Measurements from ENCODE around the gene INVS. TPM values are rescaled to one million over a fixed set of nuclear protein-coding genes. Genes with fewer than 3 reads are reported as not detected.

Gene INVS
- total RNA-seq, 1 experiment from 2014 or later: 21.1 TPM

- no peak overlapping the region for H3K4me2 ChIP-seq (ENCODE audit: low read length)
- peaks cover 0 to 3% of the 10 kb centered on the region in 2 experiments; a peak in 1 of 4 replicates for H3K4me1 ChIP-seq (ENCODE audit: control insufficient read depth in 1 of 2, insufficient read depth in 2 of 2, low read length in 2 of 2)
- H2AFZ ChIP-seq (ENCODE audit: low read depth, low read length, poor library complexity, severe bottlenecking): no peak overlapping the region
- H4K20me1 ChIP-seq (ENCODE audit: insufficient read depth): no peaks in the 10 kb centered on the region
- ChIA-PET RAD21 (ENCODE audit: low non-redundant PET in 1 of 2, low total read pairs in 2 of 2, uncharacterized antibody in 2 of 2, unreplicated experiment in 2 of 2) (no interaction called here), CTCF (no interaction called here), POLR2A (no interaction called here)
- no peaks in the 10 kb centered on the region for H3K9me3 ChIP-seq (ENCODE audit: control insufficient read depth in 1 of 2, insufficient read depth in 1 of 2, low read depth in 1 of 2, low read length in 2 of 2)
- no peaks in the 10 kb centered on the region for H3K9me2 ChIP-seq (ENCODE audit: insufficient read depth)
- ATAC-seq: no peak
- H3K4me3 ChIP-seq (replicated peaks in 1 of 2; ENCODE audit: low read depth in 1 of 2, low read length in 2 of 2): no peak overlapping the region
- no peaks in the 10 kb centered on the region for H3K27me3 ChIP-seq (ENCODE audit: insufficient read depth, low read length)
- intact Hi-C loops (cut with micrococcal nuclease): loop anchor here (10.0 kb wide), 3 partner anchors 424 to 1044 kb away; no protein-coding TSS in a partner anchor
- H3K27ac ChIP-seq (ENCODE audit: low read depth, low read length): no peak overlapping the region
- no peaks in the 10 kb centered on the region for H3K79me2 ChIP-seq (ENCODE audit: insufficient read depth, low read length)
- peaks cover 4% of the 10 kb centered on the region in 2 experiments; a peak in 3 of 4 replicates for H3K36me3 ChIP-seq (ENCODE audit: control insufficient read depth in 1 of 2, insufficient read depth in 2 of 2, low read length in 2 of 2)
- BruUV-seq (replicated peaks): no TSS peak
- TF ChIP-seq TCF7L2 (IDR thresholded peaks at IDR 0.05; ENCODE audit: borderline replicate concordance, extremely low read depth, insufficient read depth, insufficient read length): no peak
- TF ChIP-seq POLR2A (IDR thresholded peaks at IDR 0.05; ENCODE audit: borderline replicate concordance, extremely low read depth, insufficient read depth, insufficient read length): no peak
- no peak for TF ChIP-seq ZNF274 (IDR thresholded peaks at IDR 0.05; ENCODE audit: low read depth, low read length)
- no peak for TF ChIP-seq POLR2AphosphoS5 (IDR thresholded peaks at IDR 0.05; ENCODE audit: low read depth, low read length)
- no peak for TF ChIP-seq EZH2phosphoT487 (IDR thresholded peaks at IDR 0.05; ENCODE audit: borderline replicate concordance)
- no peak for TF ChIP-seq JUND (IDR thresholded peaks at IDR 0.05)
- no peak for TF ChIP-seq EGR1 (IDR thresholded peaks at IDR 0.05; ENCODE audit: low read depth)
- TF ChIP-seq SRF (IDR thresholded peaks at IDR 0.05; ENCODE audit: low read depth): no peak
- no peak for TF ChIP-seq YY1 (IDR thresholded peaks at IDR 0.05; ENCODE audit: extremely low read depth, insufficient replicate concordance, low read depth, low read length)
- no peak for TF ChIP-seq RAD21 (IDR thresholded peaks at IDR 0.05; ENCODE audit: low read depth)
- no peak for TF ChIP-seq CTCF (IDR thresholded peaks at IDR 0.05 in 2 of 3, conservative IDR thresholded peaks at IDR 0.05 in 1 of 3; ENCODE audit: borderline replicate concordance in 1 of 3, insufficient read depth in 1 of 3, low read depth in 2 of 3, low read length in 2 of 3)
- TF ChIP-seq ZFX (IDR thresholded peaks at IDR 0.05): no peak
- TF ChIP-seq SP1 (IDR thresholded peaks at IDR 0.05; ENCODE audit: low read depth): no peak
- no peak for DNase-seq (ENCODE audit: low read depth, low spot score)
- H3K9ac ChIP-seq (ENCODE audit: low read length): no peak overlapping the region
These were observed 130.1 kb downstream of the INVS start for GRCh38 chr9:100229136-100229535.

All from HCT116 (cell line).